Thymus (tissue), 11 donors: Measurements from ENCODE around the gene UBE2C. TPM values are rescaled to one million over a fixed set of nuclear protein-coding genes. Genes with fewer than 3 reads are reported as not detected.

Experiments used
- DNase-seq, 9 donors: peaks; one replicate each; pipeline ENCODE4 v3.0.0-alpha.2; 2013; ENCODE audit warnings: low spot score in 9 of 9, low read depth in 6 of 9, missing footprints in 1 of 9
- H3K27ac ChIP-seq, 2 donors: one replicate each; pipeline ENCODE4 v1.5.1; 2013; ENCODE audit warnings: control low read depth in 1 of 2, low read depth in 1 of 2, low read length in 1 of 2, mild to moderate bottlenecking in 1 of 2, moderate library complexity in 1 of 2
- H3K27me3 ChIP-seq, 2 donors: one replicate each; pipeline ENCODE4 v1.5.1; 2013; ENCODE audit warnings: low read length in 1 of 2; ENCODE audit not compliant: control insufficient read depth in 2 of 2, insufficient read depth in 1 of 2
- H3K36me3 ChIP-seq, 2 donors: one replicate each; pipeline ENCODE4 v1.5.1; 2013; ENCODE audit warnings: low read length in 1 of 2, mild to moderate bottlenecking in 1 of 2, moderate library complexity in 1 of 2; ENCODE audit not compliant: control insufficient read depth in 2 of 2, insufficient read depth in 2 of 2
- H3K4me1 ChIP-seq, 2 donors: one replicate each; pipeline ENCODE4 v1.5.1; 2013; ENCODE audit warnings: low read length in 2 of 2; ENCODE audit not compliant: control insufficient read depth in 2 of 2, insufficient read depth in 2 of 2
- H3K4me3 ChIP-seq, 2 donors: one replicate each; pipeline ENCODE4 v1.5.1; 2013; ENCODE audit warnings: low read length in 2 of 2, control low read depth in 1 of 2, mild to moderate bottlenecking in 1 of 2
- H3K9me3 ChIP-seq, 2 donors: one replicate each; pipeline ENCODE4 v1.5.1; 2013; ENCODE audit warnings: low read length in 1 of 2, mild to moderate bottlenecking in 1 of 2; ENCODE audit not compliant: control insufficient read depth in 2 of 2, insufficient read depth in 1 of 2
- WGBS: extraction: QIAGEN DNeasy Blood & Tissue Kit; methylation state at CpG from one replicate; pipeline ENCODE4 v1.1.7; 2013; 5-methylcytosine and 5-hydroxymethylcytosine counted together
- polyA plus RNA-seq: library from polyadenylated mRNA; stranded (reverse); fragments of 200-250 nt; gene quantifications from one replicate; pipeline ENCODE4 v1.2.3, GENCODE V29; 2013
- total RNA-seq: library from RNA; stranded (reverse); fragments of 120-200 nt; gene quantifications from one replicate; pipeline ENCODE4 v1.2.4, GENCODE V29; 2013
- donor health status: healthy.

Gene UBE2C
- total and polyA plus RNA-seq, 2 donors: 25.1 to 112 TPM

DNA sequence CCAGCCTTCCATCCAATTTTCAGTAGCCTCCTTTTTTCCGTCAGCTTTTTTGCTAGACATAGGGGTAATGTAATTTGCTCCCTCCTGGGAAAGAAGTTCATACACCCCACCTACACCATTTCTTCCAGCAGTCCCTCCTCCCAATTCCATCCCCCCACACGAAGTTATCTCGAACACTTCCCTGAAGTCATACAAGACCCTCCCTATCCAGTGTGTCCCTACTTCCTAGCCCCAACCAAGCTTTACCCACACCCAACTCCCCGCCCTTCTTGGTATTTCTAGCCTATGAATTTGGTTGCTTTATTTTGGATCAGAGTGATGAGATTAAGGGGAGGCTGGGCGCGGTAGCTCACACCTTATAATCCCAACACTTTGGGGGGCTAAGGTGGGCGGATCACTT is 1.0 kb downstream of the UBE2C start:
- Histone ChIP-seq H3K27me3 (no peaks in the 10 kb centered on the region), H3K36me3 (peaks cover 52 to 53% of the 10 kb centered on the region in 2 donors), H3K9me3 (peaks cover 0 to 8% of the 10 kb centered on the region in 2 donors), H3K4me3 (peak overlapping the region; percentile 66 to 87), H3K4me1 (peaks cover 14 to 20% of the 10 kb centered on the region in 2 donors), H3K27ac (no peak overlapping the region)
- DNase-seq: no peak
- WGBS: 90% methylated on average over 7 of the region's 7 CpGs

- 97% methylated on average over 3 of the region's 3 CpGs for WGBS
Measured at GRCh38 chr20:45814314-45814713, 1.9 kb downstream of the UBE2C start.

GRCh38 chr20:45816951-45817350 is 4.5 kb downstream of the UBE2C start:
- no peak overlapping the region for H3K27ac ChIP-seq
- peaks cover 0 to 4% of the 10 kb centered on the region in 2 donors for H3K9me3 ChIP-seq
- no peak for DNase-seq
- H3K36me3 ChIP-seq: peaks cover 24 to 28% of the 10 kb centered on the region in 2 donors
- H3K4me1 ChIP-seq: peaks cover 12 to 18% of the 10 kb centered on the region in 2 donors
- H3K4me3 ChIP-seq: no peak overlapping the region
- H3K27me3 ChIP-seq: peaks cover 0 to under 1% of the 10 kb centered on the region in 2 donors
- WGBS: over 99% methylated on average over 3 of the region's 3 CpGs

More at GRCh38 chr20:45814314-45814713, 1.9 kb downstream of the UBE2C start:
- H3K4me1 ChIP-seq: peaks cover 14 to 20% of the 10 kb centered on the region in 2 donors
- no peak overlapping the region for H3K27ac ChIP-seq
- no peak for DNase-seq
- no peak overlapping the region for H3K4me3 ChIP-seq
- H3K36me3 ChIP-seq: peaks cover 44 to 47% of the 10 kb centered on the region in 2 donors
- no peaks in the 10 kb centered on the region for H3K27me3 ChIP-seq
- H3K9me3 ChIP-seq: peaks cover 0 to 8% of the 10 kb centered on the region in 2 donors

- peaks cover 24 to 28% of the 10 kb centered on the region in 2 donors for H3K36me3 ChIP-seq
- H3K27me3 ChIP-seq: peaks cover 0 to 7% of the 10 kb centered on the region in 2 donors
- DNase-seq: no peak
- no peaks in the 10 kb centered on the region for H3K9me3 ChIP-seq
- no peak overlapping the region for H3K4me3 ChIP-seq
- no peak overlapping the region for H3K27ac ChIP-seq
- 77% methylated on average over 9 of the region's 9 CpGs for whole genome bisulfite sequencing
- peaks cover 11 to 16% of the 10 kb centered on the region in 2 donors for H3K4me1 ChIP-seq
Measured at GRCh38 chr20:45817376-45818194, 5.1 kb downstream of the UBE2C start.

- WGBS: 99% methylated on average over 3 of the region's 3 CpGs
- H3K27ac ChIP-seq: no peak overlapping the region
Measured at GRCh38 chr20:45818239-45818638, 5.8 kb downstream of the UBE2C start.

GRCh38 chr20:45819466-45819865 is 7.0 kb downstream of the UBE2C start:
- DNase-seq: no peak

More at GRCh38 chr20:45818239-45818638, 5.8 kb downstream of the UBE2C start:
- Histone ChIP-seq H3K9me3 (no peaks in the 10 kb centered on the region), H3K4me1 (peaks cover 6 to 15% of the 10 kb centered on the region in 2 donors), H3K27me3 (peaks cover 2 to 13% of the 10 kb centered on the region in 2 donors), H3K4me3 (no peak overlapping the region), H3K36me3 (peaks cover 24 to 28% of the 10 kb centered on the region in 2 donors)
- DNase-seq: no peak

DNA sequence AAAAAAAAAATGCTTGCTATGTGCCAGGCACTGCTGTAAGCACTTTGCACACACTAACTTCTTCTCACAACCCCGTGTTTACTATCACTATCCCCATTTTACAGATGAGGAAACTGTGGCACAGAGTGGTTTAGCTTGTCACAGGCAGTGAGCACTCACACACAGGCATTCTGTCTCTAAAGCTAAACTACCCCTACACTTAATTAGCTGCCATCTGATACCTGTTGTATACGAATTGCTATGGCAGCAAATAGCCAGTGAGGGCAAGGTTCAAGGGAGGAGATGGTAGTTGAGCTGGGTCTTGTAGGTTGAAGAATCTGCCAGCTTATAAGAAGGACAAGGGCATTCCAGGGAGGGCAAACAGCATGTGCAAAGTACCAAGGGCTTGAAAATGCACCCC is 9.5 kb downstream of the UBE2C start:
- 94% methylated on average over 2 of the region's 2 CpGs for WGBS

More at GRCh38 chr20:45819466-45819865, 7.0 kb downstream of the UBE2C start:
- H3K27ac ChIP-seq: no peak overlapping the region
- peaks cover 11 to 21% of the 10 kb centered on the region in 2 donors for H3K4me1 ChIP-seq
- no peak overlapping the region for H3K4me3 ChIP-seq
- peaks cover 23 to 28% of the 10 kb centered on the region in 2 donors for H3K36me3 ChIP-seq
- H3K9me3 ChIP-seq: peaks cover 0 to 1% of the 10 kb centered on the region in 2 donors
- H3K27me3 ChIP-seq: peaks cover 5 to 26% of the 10 kb centered on the region in 2 donors
- WGBS: 97% methylated on average over 4 of the region's 4 CpGs

GRCh38 chr20:45822857-45823256 is 10.4 kb downstream of the UBE2C start:
- peaks cover 0 to 8% of the 10 kb centered on the region in 2 donors for H3K36me3 ChIP-seq
- 15% methylated on average over 24 of the region's 24 CpGs for WGBS
- H3K4me3 ChIP-seq: no peak overlapping the region
- H3K9me3 ChIP-seq: peaks cover 0 to 1% of the 10 kb centered on the region in 2 donors
- DNase-seq: peak in 1 of 9 donors; percentile 32
- peaks cover 5 to 32% of the 10 kb centered on the region in 2 donors for H3K27me3 ChIP-seq
- H3K4me1 ChIP-seq: peaks cover 9 to 20% of the 10 kb centered on the region in 2 donors
- no peak overlapping the region for H3K27ac ChIP-seq

More for the DNA sequence above, 9.5 kb downstream of the UBE2C start:
- Histone ChIP-seq H3K36me3 (peaks cover 5 to 13% of the 10 kb centered on the region in 2 donors), H3K9me3 (peaks cover 0 to 1% of the 10 kb centered on the region in 2 donors), H3K27ac (no peak overlapping the region), H3K4me3 (no peak overlapping the region), H3K4me1 (peaks cover 9 to 20% of the 10 kb centered on the region in 2 donors), H3K27me3 (peaks cover 5 to 32% of the 10 kb centered on the region in 2 donors)
- DNase-seq: no peak
